ENCODE data around the gene SHOX. TPM values are rescaled to one million over a fixed set of nuclear protein-coding genes. Genes with fewer than 3 reads are reported as not detected.
"Not testable (repeated sequence)": the region's sequence is repeated elsewhere in the genome, so short reads cannot be mapped to it uniquely, and the experiment has no call there.

Gene SHOX
- total RNA-seq, 1 experiment from 2014 or later = not detected

GRCh38 chrX:614136-614535, 16.5 kb upstream of the SHOX start:
- Histone ChIP-seq H3K27me3 (replicated peaks; ENCODE audit: control insufficient read depth, insufficient read depth, low read length) (no peaks in the 10 kb centered on the region), H3K4me3 (ENCODE audit: low read depth, low read length) (no peak overlapping the region), H3K4me1 (no peaks in the 10 kb centered on the region), H3K9me3 (no peaks in the 10 kb centered on the region), H3K36me3 (ENCODE audit: control insufficient read depth, insufficient read depth, low read length) (no peaks in the 10 kb centered on the region)
- TF ChIP-seq CTCF (IDR thresholded peaks at IDR 0.05; ENCODE audit: insufficient read depth in 1 of 2, low read depth in 1 of 2, low read length in 1 of 2, severe bottlenecking in 1 of 2, unreplicated experiment in 1 of 2) = no peak
- H3K9me3 Mint-ChIP-seq (ENCODE audit: unreplicated experiment) = peaks cover 36% of the 10 kb centered on the region
- no peak for DNase-seq
- POLR2A ChIA-PET = no interaction called here
- no TSS peak for BruUV-seq (replicated peaks)
- no peaks in the 10 kb centered on the region for H3K27me3 Mint-ChIP-seq (ENCODE audit: insufficient read depth, unreplicated experiment)
- no peaks in the 10 kb centered on the region for H3K4me1 Mint-ChIP-seq (ENCODE audit: low read depth, unreplicated experiment)
- H3K27ac Mint-ChIP-seq (ENCODE audit: unreplicated experiment) = no peak overlapping the region
- intact Hi-C loops (cut with micrococcal nuclease; ENCODE audit: unreplicated experiment) = no loop called here
- H3K4me3 Mint-ChIP-seq (ENCODE audit: unreplicated experiment) = no peak overlapping the region
- CTCF ChIA-PET = no interaction called here
- peaks cover 5% of the 10 kb centered on the region for H3K36me3 Mint-ChIP-seq (ENCODE audit: insufficient read depth, unreplicated experiment)

- ChIA-PET POLR2A (no interaction called here), CTCF (no interaction called here)
- Histone ChIP-seq H3K4me3 (ENCODE audit: low read depth, low read length) (no peak overlapping the region), H3K27me3 (replicated peaks; ENCODE audit: control insufficient read depth, insufficient read depth, low read length) (no peaks in the 10 kb centered on the region), H3K36me3 (ENCODE audit: control insufficient read depth, insufficient read depth, low read length) (no peaks in the 10 kb centered on the region), H3K9me3 (no peaks in the 10 kb centered on the region), H3K4me1 (no peaks in the 10 kb centered on the region)
- no peak overlapping the region for H3K4me3 Mint-ChIP-seq (ENCODE audit: unreplicated experiment)
- no peak overlapping the region for H3K27ac Mint-ChIP-seq (ENCODE audit: unreplicated experiment)
- DNase-seq = no peak
- H3K4me1 Mint-ChIP-seq (ENCODE audit: low read depth, unreplicated experiment) = no peaks in the 10 kb centered on the region
- no TSS peak for BruUV-seq (replicated peaks)
- intact Hi-C loops (cut with micrococcal nuclease; ENCODE audit: unreplicated experiment) = no loop called here
- peaks cover 21% of the 10 kb centered on the region for H3K9me3 Mint-ChIP-seq (ENCODE audit: unreplicated experiment)
- H3K36me3 Mint-ChIP-seq (ENCODE audit: insufficient read depth, unreplicated experiment) = peaks cover 5% of the 10 kb centered on the region
- no peak for TF ChIP-seq CTCF (IDR thresholded peaks at IDR 0.05; ENCODE audit: insufficient read depth in 1 of 2, low read depth in 1 of 2, low read length in 1 of 2, severe bottlenecking in 1 of 2, unreplicated experiment in 1 of 2)
- peaks cover 5% of the 10 kb centered on the region for H3K27me3 Mint-ChIP-seq (ENCODE audit: insufficient read depth, unreplicated experiment)
Observed at GRCh38 chrX:617401-617800, 13.2 kb upstream of the SHOX start.

GRCh38 chrX:617891-618290, 12.7 kb upstream of the SHOX start:
- BruUV-seq (replicated peaks) = no TSS peak
- ChIA-PET POLR2A (no interaction called here), CTCF (no interaction called here)
- TF ChIP-seq CTCF (IDR thresholded peaks at IDR 0.05; ENCODE audit: insufficient read depth in 1 of 2, low read depth in 1 of 2, low read length in 1 of 2, severe bottlenecking in 1 of 2, unreplicated experiment in 1 of 2) = no peak
- Histone ChIP-seq H3K9me3 (no peaks in the 10 kb centered on the region), H3K4me3 (ENCODE audit: low read depth, low read length) (no peak overlapping the region), H3K36me3 (ENCODE audit: control insufficient read depth, insufficient read depth, low read length) (no peaks in the 10 kb centered on the region), H3K4me1 (no peaks in the 10 kb centered on the region), H3K27me3 (replicated peaks; ENCODE audit: control insufficient read depth, insufficient read depth, low read length) (no peaks in the 10 kb centered on the region)
- intact Hi-C loops (cut with micrococcal nuclease; ENCODE audit: unreplicated experiment) = no loop called here
- H3K27ac Mint-ChIP-seq (ENCODE audit: unreplicated experiment) = no peak overlapping the region
- DNase-seq = no peak
- no peaks in the 10 kb centered on the region for H3K4me1 Mint-ChIP-seq (ENCODE audit: low read depth, unreplicated experiment)
- H3K9me3 Mint-ChIP-seq (ENCODE audit: unreplicated experiment) = peaks cover 26% of the 10 kb centered on the region
- peaks cover 10% of the 10 kb centered on the region for H3K27me3 Mint-ChIP-seq (ENCODE audit: insufficient read depth, unreplicated experiment)
- peaks cover 5% of the 10 kb centered on the region for H3K36me3 Mint-ChIP-seq (ENCODE audit: insufficient read depth, unreplicated experiment)
- no peak overlapping the region for H3K4me3 Mint-ChIP-seq (ENCODE audit: unreplicated experiment)

GRCh38 chrX:618304-618703, 12.3 kb upstream of the SHOX start:
- H3K36me3 ChIP-seq (ENCODE audit: control insufficient read depth, insufficient read depth, low read length); POLR2A ChIA-PET; H3K4me3 Mint-ChIP-seq (ENCODE audit: unreplicated experiment); CTCF ChIA-PET; intact Hi-C loops (cut with micrococcal nuclease; ENCODE audit: unreplicated experiment); H3K27ac Mint-ChIP-seq (ENCODE audit: unreplicated experiment); H3K4me3 ChIP-seq (ENCODE audit: low read depth, low read length); H3K36me3 Mint-ChIP-seq (ENCODE audit: insufficient read depth, unreplicated experiment); H3K4me1 Mint-ChIP-seq (ENCODE audit: low read depth, unreplicated experiment); BruUV-seq (replicated peaks); DNase-seq; H3K27me3 ChIP-seq (replicated peaks; ENCODE audit: control insufficient read depth, insufficient read depth, low read length); H3K4me1 ChIP-seq; H3K9me3 ChIP-seq: not testable (repeated sequence)
- H3K9me3 Mint-ChIP-seq (ENCODE audit: unreplicated experiment) = peaks cover 27% of the 10 kb centered on the region
- H3K27me3 Mint-ChIP-seq (ENCODE audit: insufficient read depth, unreplicated experiment) = peaks cover 14% of the 10 kb centered on the region

Measured in Caco-2 (cell line).